Measurements from ENCODE around the gene ASAP3. TPM values are rescaled to one million over a fixed set of nuclear protein-coding genes. Genes with fewer than 3 reads are reported as not detected.

ASAP3 gene
- total and polyA plus RNA-seq, 9 of the 15 experiments (the other 6 are each of a cell fraction or from before 2014, with no cell fraction given) = 1.7 to 31.2 (median 17.4) TPM

- TF ChIP-seq FOXM1 (IDR thresholded peaks at IDR 0.05; ENCODE audit: low read depth) (no peak), FOXM1 (CRISPR knock-in tag; IDR thresholded peaks at IDR 0.05; ENCODE audit: low read depth) (no peak), C11orf30 (IDR thresholded peaks at IDR 0.05; ENCODE audit: low read depth) (peak; percentile 62; the same call in 1 of the 2 replicates), ZNF165 (CRISPR knock-in tag; IDR thresholded peaks at IDR 0.05; ENCODE audit: borderline replicate concordance) (no peak), NR2F6 (CRISPR knock-in tag; IDR thresholded peaks at IDR 0.05) (no peak), JUND (IDR thresholded peaks at IDR 0.05; ENCODE audit: borderline replicate concordance, low read depth, low read length) (peak; percentile 21; the same call in 1 of the 2 replicates), JUND (tag; IDR thresholded peaks at IDR 0.05; ENCODE audit: borderline replicate concordance, low read depth, low read length) (no peak), KDM1A (IDR thresholded peaks at IDR 0.05) (no peak)
- TF ChIP-seq, protein P1, sequence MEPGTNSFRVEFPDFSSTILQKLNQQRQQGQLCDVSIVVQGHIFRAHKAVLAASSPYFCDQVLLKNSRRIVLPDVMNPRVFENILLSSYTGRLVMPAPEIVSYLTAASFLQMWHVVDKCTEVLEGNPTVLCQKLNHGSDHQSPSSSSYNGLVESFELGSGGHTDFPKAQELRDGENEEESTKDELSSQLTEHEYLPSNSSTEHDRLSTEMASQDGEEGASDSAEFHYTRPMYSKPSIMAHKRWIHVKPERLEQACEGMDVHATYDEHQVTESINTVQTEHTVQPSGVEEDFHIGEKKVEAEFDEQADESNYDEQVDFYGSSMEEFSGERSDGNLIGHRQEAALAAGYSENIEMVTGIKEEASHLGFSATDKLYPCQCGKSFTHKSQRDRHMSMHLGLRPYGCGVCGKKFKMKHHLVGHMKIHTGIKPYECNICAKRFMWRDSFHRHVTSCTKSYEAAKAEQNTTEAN (CRISPR knock-in tag; IDR thresholded peaks at IDR 0.05) = no peak
Measured at GRCh38 chr1:23473037-23473800, 10.8 kb downstream of the ASAP3 start (continued).
